GM12878 (cell line): ENCODE data around the gene RASSF10.

Experiments used
- ATF3 ChIP-seq: IDR thresholded peaks from 2 replicates; pipeline ENCODE4 v1.6.1; 2011; ENCODE audit warnings: low read depth, mild to moderate bottlenecking, low read length, moderate library complexity, borderline replicate concordance; ENCODE audit errors: extremely low read depth
- BCL11A ChIP-seq: IDR thresholded peaks from 2 replicates; pipeline ENCODE4 v1.6.1; 2011; ENCODE audit warnings: low read depth, low read length
- CEBPB ChIP-seq, 2 experiments: fragments of 150-350 bp in 1 of 2; IDR thresholded peaks; 2 replicates each; pipeline ENCODE4 v1.6.1; 2012 to 2014; ENCODE audit warnings: low read depth in 2 of 2, low read length in 2 of 2, borderline replicate concordance in 1 of 2, inconsistent platforms in 1 of 2
- CTCF ChIP-seq, 3 experiments: IDR thresholded peaks in 2 of 3; conservative IDR thresholded peaks in 1 of 3; 2 replicates each; pipeline ENCODE4 v1.5.1; 2011; ENCODE audit warnings: low read depth in 3 of 3, low read length in 3 of 3, mild to moderate bottlenecking in 3 of 3, control low read depth in 2 of 3, moderate library complexity in 2 of 3, inconsistent platforms in 1 of 3, mixed read lengths in 1 of 3; ENCODE audit not compliant: control insufficient read depth in 2 of 3, insufficient read depth in 1 of 3; ENCODE audit errors: extremely low read depth in 1 of 3
- GABPA ChIP-seq: IDR thresholded peaks from 2 replicates; pipeline ENCODE4 v1.6.1; 2014; ENCODE audit warnings: antibody characterized with exemption, low read depth, mild to moderate bottlenecking, inconsistent platforms
- SPI1 ChIP-seq: IDR thresholded peaks from 2 replicates; pipeline ENCODE4 v1.6.1; 2011; ENCODE audit warnings: low read depth, mild to moderate bottlenecking, low read length, moderate library complexity, borderline replicate concordance; ENCODE audit not compliant: insufficient read depth
- TF ChIP-seq, protein P1 (sequence below): fragments of 450-650 bp; formaldehyde crosslinking; IDR thresholded peaks from 2 replicates; pipeline ENCODE4 v1.5.0; 2022; ENCODE audit warnings: mild to moderate bottlenecking, missing genetic modification characterization

- TF ChIP-seq, protein P1, sequence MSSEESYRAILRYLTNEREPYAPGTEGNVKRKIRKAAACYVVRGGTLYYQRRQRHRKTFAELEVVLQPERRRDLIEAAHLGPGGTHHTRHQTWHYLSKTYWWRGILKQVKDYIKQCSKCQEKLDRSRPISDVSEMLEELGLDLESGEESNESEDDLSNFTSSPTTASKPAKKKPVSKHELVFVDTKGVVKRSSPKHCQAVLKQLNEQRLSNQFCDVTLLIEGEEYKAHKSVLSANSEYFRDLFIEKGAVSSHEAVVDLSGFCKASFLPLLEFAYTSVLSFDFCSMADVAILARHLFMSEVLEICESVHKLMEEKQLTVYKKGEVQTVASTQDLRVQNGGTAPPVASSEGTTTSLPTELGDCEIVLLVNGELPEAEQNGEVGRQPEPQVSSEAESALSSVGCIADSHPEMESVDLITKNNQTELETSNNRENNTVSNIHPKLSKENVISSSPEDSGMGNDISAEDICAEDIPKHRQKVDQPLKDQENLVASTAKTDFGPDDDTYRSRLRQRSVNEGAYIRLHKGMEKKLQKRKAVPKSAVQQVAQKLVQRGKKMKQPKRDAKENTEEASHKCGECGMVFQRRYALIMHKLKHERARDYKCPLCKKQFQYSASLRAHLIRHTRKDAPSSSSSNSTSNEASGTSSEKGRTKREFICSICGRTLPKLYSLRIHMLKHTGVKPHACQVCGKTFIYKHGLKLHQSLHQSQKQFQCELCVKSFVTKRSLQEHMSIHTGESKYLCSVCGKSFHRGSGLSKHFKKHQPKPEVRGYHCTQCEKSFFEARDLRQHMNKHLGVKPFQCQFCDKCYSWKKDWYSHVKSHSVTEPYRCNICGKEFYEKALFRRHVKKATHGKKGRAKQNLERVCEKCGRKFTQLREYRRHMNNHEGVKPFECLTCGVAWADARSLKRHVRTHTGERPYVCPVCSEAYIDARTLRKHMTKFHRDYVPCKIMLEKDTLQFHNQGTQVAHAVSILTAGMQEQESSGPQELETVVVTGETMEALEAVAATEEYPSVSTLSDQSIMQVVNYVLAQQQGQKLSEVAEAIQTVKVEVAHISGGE (CRISPR knock-in tag), result no peak
- TF ChIP-seq BCL11A (no peak), CTCF (IDR thresholded peaks at IDR 0.05 in 2 of 3, conservative IDR thresholded peaks at IDR 0.05 in 1 of 3; ENCODE audit: control insufficient read depth in 2 of 3, extremely low read depth in 1 of 3, insufficient read depth in 1 of 3, low read depth in 3 of 3, low read length in 3 of 3) (no peak), SPI1 (no peak), ATF3 (no peak), CEBPB (IDR thresholded peaks at IDR 0.05; ENCODE audit: borderline replicate concordance in 1 of 2, low read depth in 2 of 2, low read length in 2 of 2) (no peak), GABPA (no peak)
Observed at GRCh38 chr11:12994476-12994875, 14.6 kb upstream of the RASSF10 start.
